Measurements from ENCODE around the gene FTMT.
"Not testable (repeated sequence)": the region's sequence is repeated elsewhere in the genome, so short reads cannot be mapped to it uniquely, and the experiment has no call there.

FTMT gene

GRCh38 chr5:121851643-121852574, at the start of gene FTMT:
Gene FTMT (plus strand): TSS chr5:121851882. CDS start chr5:121851964, 82 bp downstream.
- DNase-seq, result no peak

GRCh38 chr5:121805251-121805650, 46.4 kb upstream of the FTMT start:
- not testable (repeated sequence) for DNase-seq

GRCh38 chr5:121805911-121806310, 45.8 kb upstream of the FTMT start:
- DNase-seq, result no peak

DNA sequence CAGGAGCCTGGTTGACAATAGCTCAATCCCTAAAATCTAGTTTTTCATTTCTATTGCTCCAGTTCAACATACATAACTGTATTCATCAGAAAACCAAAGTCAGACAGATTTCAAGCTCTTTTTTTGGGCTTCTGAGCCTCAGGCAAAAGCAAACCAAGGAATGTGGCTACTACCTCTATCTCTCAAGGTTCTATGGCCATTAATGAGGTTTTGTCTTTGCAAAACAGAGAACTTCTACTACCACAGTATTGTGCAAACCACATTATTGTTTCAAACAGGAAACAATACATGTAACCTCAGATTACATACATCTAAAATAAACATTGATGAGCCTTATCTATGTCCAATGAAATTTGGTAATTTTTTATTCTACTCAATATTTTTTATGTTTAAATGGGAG, 35.5 kb upstream of the FTMT start:
- no peak for DNase-seq

DNA sequence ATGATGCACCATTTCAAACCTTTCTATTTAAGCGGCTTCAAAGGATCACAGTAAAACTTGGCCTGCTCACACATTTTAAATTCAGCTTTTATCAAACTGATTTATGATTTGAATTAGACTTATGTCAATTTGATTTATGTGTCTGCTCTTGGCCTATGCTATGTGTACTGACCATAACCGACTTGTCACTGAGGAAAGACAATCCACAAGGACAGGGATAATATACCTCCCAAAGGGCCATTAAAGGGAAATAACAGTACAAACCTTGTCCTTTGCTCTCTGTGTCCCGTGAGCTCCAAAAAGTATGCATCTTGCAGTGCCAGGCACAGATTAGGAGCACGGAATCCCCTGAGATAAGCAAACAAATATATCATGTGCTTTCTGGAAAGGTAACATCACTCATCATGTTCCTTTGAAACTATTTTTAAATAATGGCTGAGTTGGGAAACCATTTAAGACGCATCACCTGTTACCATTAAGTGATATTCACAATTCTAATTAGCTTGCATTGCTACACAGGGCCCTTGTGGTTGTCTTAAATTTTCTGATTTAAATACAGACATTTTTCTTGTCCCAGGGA, 31.9 kb upstream of the FTMT start:
- no peak for DNase-seq

- DNase-seq, result no peak
These were observed 18.1 kb upstream of the FTMT start for GRCh38 chr5:121833617-121834016.

- no peak for DNase-seq
These were observed 17.7 kb upstream of the FTMT start for GRCh38 chr5:121834021-121834420.

DNA sequence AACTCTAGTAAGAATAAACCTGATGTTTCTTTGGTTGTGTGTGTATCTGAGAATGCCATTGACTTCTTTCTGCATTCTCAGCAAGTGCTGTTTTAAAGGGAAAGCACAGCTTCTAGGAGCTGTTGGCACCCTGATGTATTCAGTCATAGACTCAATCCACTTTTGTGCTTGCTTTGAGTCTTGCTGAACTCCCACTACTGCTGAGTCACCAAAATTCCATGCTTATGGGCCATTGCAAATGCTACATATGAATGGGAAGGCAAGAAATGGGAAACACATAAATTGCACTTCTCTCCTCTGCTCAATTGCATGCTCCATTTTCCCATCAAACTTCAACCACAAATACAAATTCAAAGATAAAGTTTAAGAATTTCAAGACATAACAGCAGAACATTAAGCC, 9.8 kb upstream of the FTMT start:
- DNase-seq, result no peak

DNA sequence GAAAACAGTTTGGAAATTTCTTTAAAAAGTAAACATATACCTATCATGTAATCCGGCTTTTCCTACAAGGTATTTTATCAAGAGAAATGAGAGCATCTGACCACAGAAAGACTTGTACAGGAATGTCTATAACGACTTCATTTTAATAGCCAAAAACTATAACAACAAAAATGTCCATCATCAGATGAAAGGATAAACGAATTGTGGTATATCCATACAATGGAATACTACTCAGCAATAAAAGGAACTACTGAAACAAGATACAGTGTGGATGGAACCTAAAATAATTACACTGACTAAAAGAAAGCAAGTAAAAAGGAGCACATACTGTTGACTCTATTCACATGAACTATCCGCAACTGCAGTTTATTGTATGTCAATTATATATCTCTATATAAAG, 1.4 kb upstream of the FTMT start:
- no peak for DNase-seq

GRCh38 chr5:121853850-121854249, 2.2 kb downstream of the FTMT start:
- DNase-seq, result no peak

GRCh38 chr5:121862801-121863200, 11.1 kb downstream of the FTMT start:
- DNase-seq, result no peak

GRCh38 chr5:121863753-121864285, 12.1 kb downstream of the FTMT start:
- DNase-seq, result no peak

DNA sequence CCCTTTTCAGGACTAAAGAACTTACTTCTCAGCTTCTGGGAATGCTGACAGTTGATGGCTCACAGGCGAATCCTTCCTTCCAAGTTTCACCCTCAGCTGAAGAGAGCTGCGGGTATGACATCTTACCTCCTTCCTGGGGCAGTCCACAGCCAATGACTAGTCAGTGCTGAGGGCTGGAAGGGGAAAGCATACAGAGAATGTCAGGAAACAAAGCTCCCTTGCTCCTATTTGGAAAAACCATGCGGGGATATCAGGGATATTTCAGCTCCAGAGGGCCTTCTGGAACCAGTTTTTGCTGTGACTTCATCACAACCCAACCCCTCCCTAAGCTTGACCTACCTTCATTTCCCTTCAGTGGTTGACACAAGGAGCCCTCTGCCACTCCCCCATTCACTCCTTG, 15.7 kb downstream of the FTMT start:
- DNase-seq, result no peak

GRCh38 chr5:121870489-121870888, 18.8 kb downstream of the FTMT start:
- no peak for DNase-seq

- no peak for DNase-seq
These were observed 21.2 kb downstream of the FTMT start for GRCh38 chr5:121872856-121873255.

- DNase-seq, result no peak
These were observed 21.7 kb downstream of the FTMT start for GRCh38 chr5:121873409-121873808.

DNA sequence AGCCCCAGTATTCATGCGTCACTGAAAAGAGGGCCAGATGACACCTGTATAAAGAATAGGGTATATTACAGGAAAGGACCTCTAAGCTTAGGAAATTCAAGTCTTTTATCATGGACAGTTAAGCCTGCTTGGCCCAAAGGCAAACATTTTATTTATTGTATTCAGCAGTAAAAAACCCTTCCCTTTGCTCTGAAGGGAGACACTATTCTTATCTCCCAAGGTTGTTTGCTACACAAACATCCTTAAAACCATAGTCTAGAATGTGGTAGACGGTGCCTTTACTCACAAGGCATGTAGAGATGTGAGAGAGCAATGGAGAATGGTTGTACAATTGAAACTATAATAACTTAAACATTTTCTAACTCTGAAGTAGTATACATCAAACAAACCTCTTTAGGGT, 33.9 kb downstream of the FTMT start:
- no peak for DNase-seq

DNA sequence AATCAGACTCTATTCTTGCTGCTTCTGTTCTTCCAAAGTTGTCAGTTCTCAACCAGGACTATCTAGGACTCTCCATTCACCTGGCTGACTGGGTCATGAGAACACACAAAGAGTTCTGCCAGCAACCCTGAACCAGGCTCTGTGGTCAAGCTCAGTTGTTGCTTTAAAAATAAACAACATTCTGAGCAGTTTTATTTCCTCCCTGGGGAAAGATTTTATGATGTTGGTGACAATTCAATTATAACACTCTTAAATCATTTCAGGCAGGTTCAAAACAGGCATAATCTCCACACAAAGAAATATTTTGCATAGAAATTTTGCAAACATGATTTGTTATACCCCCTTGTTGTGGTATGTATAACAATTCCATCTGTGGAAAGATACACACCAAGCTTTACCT, 36.0 kb downstream of the FTMT start:
- DNase-seq, result no peak

GRCh38 chr5:121890297-121890858, 38.7 kb downstream of the FTMT start:
- no peak for DNase-seq

DNA sequence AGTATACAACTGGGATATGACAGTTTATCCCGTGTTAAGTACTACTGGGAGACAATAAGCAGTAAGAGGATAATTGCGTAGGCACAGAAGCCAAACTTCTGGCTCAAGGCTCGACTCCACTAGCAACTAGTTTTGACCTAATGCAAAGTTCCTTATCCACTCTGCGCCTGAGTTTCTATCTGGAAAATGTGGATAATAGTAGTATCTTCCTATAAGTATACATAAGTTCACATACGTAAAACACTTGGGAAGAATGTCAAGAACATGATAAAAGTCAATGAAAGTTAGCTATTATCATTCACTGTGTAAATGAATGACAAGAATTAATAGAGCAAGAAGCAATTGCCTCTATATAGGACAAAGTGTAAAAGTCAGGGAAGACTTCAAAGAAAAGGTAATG, 45.7 kb downstream of the FTMT start:
- no peak for DNase-seq

- DNase-seq, result no peak
These were observed 47.7 kb downstream of the FTMT start for GRCh38 chr5:121899346-121899745.
